Fibroblast of gingiva (primary cell): ENCODE data around the gene CTBP2.

ENCODE experiments used
- DNase-seq: peaks from one replicate; pipeline ENCODE4 v3.0.0-alpha.2; 2011; ENCODE audit warnings: low read depth

CTBP2 gene

DNA sequence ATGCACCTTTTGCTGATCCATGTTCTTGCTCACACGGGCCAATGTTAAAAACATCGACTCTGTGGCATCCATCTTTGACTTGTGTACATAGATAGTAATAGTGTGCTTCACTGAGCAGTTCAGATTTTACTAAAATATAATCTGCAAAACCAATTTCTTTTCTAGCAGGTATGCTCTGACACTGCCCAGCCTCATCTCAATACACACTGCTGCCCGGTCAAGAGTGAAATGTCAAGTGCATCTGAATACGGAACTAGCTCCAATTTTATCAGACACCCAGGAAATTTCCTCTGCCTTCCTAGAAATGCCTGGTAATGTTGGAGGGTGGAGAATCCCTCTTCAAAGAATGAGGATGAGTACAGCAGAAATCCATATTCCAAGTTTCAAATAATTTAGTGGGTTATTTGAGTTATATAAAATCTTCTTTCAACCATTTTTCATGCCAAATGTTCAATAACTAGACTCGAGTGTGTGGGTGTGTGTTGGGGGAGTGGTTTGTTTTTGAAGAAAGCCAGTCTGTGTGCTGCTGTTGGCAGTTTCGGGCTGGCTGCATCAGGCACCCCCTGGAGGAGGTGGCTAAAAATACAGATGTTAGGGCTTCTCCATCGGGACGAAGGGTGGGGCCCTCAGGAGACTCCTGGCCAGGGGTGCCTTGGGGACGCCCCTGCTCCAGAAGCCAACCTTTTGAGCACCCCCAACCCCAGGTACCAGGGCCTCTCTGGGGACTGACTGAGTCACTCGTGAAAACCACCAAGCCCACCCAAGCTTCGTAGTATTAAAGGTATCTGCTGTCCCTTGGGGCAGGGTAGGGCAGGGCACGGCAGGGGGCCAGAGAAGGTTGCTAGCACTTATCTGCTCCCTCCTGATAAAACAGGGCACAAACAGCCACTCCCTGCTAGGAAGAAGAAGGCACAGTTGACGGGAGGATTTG lies 15.4 kb downstream of the CTBP2 start:
- peak; percentile 39 for DNase-seq

DNA sequence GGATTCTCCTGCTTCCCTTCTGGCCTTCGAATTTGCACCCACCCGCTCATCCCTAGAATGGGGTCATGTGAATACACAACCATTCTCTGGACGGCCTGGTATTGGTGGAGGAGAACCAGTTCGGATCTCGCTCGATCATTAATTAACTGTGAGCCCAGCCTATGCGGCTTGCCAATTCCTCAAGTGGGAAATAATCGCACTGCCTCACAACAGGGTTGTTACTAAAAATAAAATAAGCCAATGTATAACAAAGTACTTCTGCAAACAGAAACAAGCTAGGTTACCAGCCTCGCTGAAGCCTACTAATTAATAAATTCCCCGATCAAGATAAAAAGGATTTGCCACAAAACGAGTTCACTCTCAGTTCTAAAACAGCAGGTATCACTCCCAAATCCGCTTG lies 16.2 kb downstream of the CTBP2 start:
- no peak for DNase-seq

DNA sequence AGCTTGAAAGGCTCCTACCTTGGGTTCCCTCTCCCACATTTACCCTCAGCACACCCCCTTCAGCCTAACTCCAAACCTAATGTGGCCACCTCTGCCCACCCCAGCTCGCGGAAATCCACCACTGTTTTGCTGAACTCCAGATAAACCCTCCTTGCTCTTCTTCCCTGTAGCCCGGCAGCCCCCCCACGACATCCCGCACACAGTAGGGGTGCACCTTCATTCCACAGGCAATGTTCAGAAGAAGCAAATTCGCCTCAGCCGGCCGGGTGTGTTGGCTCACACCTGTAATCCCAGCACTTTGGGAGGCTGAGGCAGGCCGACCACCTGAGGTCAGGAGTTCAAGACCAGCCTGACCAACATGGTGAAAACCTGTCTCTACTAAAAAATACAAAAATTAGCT lies 17.4 kb downstream of the CTBP2 start:
- DNase-seq = no peak

DNA sequence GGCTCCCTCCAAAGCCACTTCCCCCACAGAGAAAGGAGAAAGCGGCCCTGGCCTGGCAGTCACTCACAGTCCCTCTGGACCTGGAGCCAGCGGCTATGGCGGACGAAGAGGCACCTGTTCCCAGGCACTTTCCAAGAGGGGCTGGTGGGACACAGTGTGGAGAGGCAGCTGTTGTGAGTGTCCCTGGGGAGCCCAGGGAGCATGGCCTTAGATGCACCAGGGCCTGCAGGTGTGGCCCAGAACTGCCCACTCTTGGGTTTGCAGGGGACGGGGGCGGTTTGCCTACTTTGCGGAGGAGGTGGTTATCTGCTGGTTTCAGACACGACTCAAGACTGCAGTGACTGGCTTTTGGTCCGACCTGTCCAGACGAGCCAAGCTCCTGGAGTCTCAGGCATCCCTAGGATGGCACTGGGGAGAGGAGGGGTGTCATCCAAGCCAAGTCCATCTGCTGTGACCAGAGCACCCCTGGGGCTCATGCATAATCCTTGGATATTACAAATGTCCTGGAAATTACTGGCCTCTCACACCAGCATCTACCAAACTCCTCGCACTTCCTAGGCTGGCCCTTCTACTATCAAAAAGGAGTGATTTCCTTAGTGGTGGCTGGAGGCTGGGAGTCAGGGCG lies 18.4 kb downstream of the CTBP2 start:
- no peak for DNase-seq

DNA sequence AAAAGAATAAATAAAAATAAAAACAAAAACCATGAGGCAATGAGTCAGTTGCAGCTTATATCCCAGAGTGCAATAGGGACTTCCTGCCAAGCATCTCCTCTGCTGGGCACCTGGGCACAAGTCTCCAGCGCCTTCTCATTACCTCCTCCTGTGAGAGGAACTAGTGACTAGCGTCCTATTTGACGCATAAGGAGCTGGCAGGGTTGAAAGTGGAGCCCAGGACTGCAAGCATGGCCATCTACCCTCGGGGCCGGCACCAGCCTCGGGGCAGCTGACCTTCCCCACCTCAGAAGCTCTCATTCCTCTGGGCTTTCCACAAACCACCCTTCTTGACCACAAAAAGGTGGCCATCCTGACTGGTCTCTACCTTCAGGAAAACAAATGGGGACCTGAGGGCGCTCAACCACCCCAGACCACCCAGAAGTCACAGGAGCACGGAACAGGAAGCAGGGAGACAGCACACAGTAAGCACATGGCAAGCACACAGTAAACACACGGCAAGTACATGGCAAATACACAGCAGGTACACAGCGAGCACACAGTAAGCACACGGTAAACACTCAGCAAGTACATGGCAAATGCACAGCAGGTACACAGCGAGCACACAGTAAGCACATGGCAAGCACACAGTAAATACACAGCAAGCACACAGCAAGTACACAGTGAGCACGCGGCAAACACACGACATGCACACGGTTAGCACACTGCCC lies 19.1 kb downstream of the CTBP2 start:
- DNase-seq = no peak

DNA sequence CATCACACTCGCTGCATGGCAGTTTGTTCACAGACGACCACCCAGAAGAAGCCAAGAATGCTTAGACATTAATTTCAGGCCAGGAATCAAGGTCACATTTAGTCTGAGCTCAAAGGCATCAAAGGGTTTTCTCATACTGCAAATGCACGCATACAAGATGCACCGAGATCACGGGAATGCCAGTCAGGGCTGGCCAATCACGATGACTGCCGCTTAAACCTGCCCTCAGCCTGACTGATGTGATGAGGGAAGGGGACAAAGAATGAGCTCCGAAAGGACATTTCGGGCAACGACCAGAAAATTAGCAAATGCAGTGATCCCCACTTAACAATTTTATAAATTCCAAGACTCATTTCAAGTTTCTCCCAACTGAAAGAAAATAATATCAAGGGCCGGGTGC lies 20.2 kb downstream of the CTBP2 start:
- no peak for DNase-seq

DNA sequence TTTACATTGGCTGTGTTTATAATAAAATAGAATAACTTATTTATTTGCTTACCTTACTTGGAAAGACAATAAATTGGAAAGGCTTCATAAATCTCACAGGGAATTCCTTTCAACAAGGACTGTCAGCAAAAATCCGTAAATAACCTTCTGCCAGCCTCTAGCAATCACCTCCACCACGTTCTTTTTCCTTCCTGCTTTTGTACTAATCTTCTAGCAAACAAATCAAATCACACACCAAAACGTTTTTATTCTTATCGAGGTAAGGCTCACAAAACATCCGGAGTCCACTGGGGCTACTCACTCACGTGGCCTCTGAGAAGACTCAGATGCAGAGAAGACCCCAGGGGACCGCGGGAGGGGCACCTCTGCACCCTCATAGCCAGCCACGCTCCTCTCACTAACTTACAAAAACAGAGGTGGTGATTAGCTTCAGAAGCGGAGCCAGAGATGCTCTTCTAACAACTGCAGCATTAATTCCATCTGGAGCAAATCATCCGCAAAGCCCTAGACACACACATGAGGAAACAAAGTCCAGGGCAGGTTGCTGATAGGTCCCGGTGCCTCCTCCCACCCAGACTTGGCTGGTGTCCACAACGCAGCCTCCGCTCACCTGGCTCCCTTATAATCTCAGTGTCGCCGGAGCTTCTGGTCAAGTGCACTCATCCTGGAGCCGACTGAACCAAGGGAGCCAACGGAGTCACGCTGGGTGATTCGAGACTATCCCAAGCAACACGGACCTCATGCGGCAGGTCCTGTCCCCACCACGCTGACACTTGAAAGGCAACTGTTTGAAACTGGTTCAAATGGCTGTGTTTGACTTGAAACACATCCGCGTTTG lies 22.5 kb downstream of the CTBP2 start:
- DNase-seq = no peak

DNA sequence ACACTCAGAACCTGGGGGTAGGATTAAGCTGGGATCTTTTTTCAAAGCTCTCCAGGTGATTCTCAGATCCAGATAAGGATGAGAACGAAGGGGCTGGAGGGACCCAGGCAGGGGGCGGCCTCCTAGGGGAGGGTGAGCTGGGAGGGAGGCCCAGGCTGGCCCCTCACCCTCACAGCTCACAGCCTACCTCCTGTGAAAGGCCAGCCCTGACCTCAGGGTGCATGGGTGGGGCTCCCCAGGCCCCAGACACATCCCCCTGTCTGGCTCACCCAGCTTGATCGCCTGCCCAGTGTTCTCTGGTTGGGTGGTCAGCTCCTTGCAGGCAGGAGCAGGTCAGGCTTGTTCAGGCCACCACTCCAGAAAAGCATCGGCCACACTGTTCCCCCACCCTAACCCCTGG lies 24.3 kb downstream of the CTBP2 start:
- no peak for DNase-seq

DNA sequence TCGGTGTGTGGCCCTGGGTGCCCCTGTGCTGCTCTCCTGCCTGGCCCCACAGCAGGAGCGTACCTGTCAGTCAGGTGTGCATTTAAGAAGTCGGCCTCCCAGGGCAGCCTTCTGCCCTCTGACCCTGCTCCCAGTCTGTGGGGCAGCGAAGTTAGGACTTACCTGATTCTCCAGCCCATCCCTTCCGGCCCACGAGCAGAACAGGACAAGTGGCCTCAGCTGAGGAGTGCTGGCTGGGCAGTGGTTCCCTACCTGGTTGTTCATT lies 24.7 kb downstream of the CTBP2 start:
- DNase-seq = no peak

DNA sequence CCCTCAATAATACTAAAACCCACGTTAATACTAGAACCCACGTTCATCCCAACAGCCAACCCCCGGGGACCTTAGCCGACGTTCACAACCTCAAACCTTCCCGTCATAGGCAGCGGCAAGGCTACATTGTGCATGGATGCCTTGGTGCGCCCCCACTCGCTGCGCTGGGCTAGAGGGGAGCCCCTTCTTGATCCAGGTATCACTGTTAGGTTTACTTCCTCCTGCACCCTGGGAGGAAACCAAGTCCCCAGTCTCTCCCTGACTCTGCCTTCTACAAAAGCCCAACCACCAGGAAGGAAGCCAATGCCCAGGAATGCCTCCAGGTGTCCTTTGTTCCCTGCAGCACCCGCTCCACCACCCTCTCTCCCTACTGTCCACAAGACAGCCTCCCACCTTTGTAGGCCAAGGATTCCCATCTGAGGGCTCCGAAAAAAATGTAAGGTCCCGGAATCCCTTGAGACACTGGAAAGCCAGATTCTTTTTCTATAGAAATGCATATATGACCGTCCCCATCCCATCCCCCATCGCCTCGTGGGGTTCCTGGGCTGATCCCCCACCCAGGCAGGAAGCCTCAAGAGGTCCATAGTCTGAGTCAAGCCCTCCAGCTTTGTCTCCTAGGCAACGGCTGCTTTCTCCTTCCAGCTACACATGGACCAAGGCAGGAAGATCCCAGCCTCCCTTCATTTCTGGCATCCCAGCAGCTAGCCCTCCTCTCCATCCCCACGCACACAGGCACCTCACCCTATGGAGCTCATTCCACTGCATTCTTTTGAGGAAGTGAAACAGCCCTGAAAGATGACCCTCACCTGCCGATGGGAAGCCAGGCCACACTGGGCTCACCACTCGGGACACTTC lies 25.2 kb downstream of the CTBP2 start:
- DNase-seq = no peak

DNA sequence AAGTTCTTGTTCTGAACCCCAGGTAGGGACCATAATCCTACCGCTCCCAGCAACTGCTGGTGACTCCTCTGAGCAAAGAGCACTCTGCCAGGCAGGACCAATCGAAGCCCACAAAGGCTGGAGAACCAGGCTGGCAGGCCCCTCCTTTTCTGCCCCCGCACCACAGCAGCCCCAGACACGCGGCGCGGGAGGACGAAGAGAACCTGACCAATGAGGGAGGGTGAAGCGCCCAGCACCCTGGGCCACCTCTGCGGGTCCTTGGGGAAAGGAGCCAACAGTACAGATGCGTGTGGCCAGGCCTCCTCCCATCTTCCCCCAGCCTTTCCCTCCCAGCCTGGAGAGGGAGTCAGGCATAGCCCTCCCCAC lies 25.9 kb downstream of the CTBP2 start:
- no peak for DNase-seq

DNA sequence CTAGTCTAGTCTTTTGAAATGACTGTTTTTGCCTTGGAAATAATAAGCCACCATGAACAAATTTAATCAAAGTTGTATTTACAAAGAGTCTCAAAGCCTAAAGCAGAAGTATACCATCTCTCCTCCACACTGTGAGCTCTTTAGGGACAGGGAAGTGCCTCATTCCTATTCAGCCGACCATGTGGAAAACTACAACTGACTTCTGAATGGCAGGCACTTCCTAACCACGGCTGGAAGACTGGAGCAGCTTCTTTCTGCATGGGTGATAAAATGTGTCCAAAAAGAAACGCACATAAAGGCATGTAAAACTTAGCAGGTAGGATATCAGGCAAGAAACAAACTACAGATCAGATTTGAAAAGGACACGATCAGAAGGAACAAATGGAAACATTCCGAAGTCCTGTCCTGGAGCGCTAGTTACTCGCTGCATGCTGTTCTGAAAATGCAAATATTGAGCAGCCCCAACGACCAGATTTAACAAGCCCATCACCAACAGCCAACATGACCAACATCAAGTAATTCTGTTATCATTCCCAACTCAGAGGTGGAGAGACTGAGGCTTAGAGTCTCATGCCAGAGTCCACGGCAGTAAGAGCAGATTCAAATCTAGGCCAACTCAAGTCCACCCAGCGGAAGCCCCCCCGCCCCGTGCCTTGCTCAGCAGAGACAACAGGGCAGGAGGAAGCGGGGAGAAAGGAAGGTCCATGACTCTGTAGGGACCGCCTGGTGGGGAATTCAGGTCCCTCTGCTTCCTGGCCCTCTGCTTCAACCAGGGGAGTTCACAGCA lies 26.5 kb downstream of the CTBP2 start:
- no peak for DNase-seq

DNA sequence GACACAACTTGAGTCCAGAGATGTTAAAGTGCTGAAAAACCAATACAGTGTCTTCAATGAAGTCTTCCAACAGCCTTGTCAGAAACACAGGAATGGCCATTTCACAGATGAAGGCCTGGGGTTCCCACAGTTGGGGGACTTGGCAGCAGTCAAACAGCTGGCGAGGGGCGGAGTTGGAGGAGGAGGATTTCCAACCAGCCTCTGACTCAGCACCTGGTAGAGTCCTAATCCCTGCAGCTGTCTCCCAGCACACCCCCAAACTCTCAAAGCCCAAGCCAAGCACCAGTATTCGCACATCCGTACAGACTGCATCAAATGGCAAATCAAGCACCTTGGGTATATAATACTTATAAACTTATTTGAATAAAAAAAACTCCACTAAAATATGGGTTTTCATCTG lies 28.0 kb downstream of the CTBP2 start:
- no peak for DNase-seq

DNA sequence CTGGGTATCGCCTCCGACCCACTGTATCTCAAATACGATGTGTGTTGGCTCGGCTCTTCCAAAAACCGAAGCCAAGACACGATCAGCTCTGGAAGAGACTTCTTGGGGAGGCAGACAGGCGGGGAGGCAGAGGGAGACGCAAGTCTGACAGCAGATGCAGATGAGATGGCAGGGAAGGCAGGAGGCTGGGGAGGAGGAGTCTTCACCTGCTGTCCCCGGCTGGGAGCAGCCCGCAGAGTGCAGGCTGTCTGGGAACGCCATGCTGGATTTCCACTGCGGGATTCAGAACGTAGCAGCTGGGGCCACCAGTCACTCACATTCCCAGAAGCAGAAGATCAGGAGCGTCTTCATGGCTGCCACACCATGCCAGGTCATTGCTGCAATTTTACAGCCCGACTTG lies 29.4 kb downstream of the CTBP2 start:
- DNase-seq = no peak

DNA sequence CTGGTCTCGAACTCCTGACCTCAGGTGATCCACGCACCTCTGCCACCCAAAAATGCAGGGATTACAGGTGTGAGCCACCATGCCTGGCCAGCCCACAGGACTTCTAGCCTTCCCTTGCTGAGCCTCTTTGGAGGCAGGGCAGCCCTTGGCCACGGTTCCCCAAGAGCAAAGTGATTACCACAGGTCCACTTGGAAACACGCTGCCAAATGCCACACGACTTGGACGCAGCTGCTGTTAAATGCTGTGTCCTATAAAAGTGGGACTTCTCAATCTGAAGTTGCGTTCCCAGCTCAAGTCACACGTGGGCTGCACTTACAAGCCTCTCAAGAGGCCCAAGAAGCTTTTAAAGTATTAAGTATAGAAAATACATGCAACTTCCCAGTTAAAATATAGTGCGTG lies 30.1 kb downstream of the CTBP2 start:
- no peak for DNase-seq

DNA sequence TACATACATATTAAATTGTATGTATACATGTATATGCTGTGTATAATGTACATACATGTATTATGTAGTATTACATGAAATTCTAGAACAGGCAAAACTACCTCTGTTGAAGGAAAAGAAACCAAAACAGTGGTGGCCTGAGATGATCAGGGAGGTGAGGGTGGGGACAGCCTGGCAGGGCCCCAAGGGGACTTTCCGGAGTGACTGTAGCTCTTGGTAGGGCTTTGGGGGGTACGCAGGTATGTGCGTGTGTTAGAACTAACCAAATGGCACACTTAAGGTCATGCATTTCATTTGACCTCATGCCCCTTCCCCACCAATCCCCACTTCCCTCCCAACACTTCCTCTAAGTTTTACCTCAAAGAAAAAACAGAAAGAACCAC lies 31.3 kb downstream of the CTBP2 start:
- no peak for DNase-seq

DNA sequence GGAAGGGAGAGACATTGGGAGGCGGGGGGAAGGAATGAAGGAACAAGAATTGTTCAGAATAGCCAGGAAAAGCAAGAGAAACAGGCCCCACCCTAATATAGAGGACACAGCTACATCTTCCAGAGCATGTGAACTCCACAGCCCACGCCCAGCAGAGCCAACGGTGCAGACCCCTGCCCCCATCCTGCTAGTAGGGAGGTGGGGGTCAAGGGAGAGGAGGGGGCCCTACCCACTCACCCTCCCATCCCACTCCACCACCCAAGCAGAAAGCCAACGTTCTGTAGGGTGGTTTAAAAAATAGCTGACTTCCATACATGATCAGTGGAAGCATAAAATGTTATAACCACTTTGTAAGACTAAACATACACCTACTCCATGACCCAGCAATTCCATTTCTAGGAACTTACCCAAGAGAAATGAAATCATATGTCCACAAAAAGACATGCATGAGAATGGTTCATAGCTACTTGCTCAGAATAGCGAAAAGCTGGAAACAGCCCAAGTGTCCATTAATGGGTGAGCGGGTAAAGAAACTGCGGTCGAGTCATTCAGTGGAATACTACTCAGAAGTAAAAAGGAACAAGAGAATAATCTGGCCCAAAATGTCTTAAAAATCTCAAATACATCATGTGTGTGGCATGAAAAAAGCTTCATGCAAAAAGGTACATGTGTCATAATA lies 31.8 kb downstream of the CTBP2 start:
- DNase-seq = no peak

DNA sequence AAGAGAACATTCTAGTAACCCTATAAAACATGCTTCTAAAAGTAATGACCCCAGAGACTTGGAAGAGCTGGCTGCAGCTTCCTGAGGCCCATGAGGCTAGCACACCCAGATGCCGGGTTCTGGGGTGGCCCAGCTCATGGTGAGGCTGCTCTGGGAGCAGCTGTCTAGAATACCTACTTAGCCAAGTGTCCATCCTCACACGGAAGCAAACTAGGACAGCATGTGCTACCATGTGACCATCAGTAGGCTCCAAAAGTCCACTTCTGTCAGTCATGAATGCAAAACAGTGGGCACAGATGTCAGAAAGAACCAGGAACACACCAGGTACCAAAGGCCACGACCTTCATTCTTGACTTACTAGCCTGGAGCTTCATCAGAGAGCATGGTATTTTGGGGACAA lies 32.4 kb downstream of the CTBP2 start:
- DNase-seq = no peak

DNA sequence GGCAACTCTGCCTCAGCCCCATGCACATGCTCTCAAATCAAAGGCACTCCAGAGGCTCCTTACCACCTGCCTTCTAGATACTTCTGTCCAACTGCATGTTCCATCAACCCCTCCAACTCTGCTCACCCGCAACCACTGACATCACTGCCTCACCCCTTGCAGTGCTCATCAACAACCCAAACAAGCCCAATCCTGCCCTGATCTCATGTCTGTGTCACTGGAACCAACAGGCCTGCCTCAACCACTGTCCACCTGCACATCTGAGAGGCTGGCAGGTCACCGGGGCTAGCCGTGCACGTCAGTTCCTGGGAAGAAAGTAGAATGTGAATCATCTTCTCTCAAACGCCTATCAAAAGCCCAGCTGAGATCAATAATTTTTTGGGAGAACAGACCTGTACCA lies 33.3 kb downstream of the CTBP2 start:
- DNase-seq = no peak
